Activated CD4-positive, alpha-beta T cell treated with anti-CD3 and anti-CD28 coated beads for 36 hours (primary cell): ENCODE data around the gene MT1M. TPM values are rescaled to one million over a fixed set of nuclear protein-coding genes. Genes with fewer than 3 reads are reported as not detected.

ENCODE experiments used
- ATAC-seq: fragments of 200-7000 bp; cut with Tn5 transposase; one replicate; pipeline ENCODE4 v1.10.0; 2021; ENCODE audit warnings: mild to moderate bottlenecking, moderate library complexity
- CTCF ChIA-PET: fragments of 350-600 bp; sonication (Branson Sonifier 250); formaldehyde crosslinking; loops from one replicate; lab custom pipeline; 2021; ENCODE audit warnings: antibody characterized with exemption; lab: Charles Lee
- POLR2A ChIA-PET: fragments of 350-600 bp; sonication (Branson Sonifier 250); formaldehyde crosslinking; loops from one replicate; lab custom pipeline; 2021; ENCODE audit warnings: antibody characterized with exemption, inconsistent platforms; lab: Charles Lee
- DNase-seq: peaks from one replicate; pipeline ENCODE4 v3.0.0-alpha.2; 2020
- H3K27ac Mint-ChIP-seq: one replicate; pipeline ENCODE4 v1.8.0; 2021; ENCODE audit warnings: mixed read lengths
- H3K27me3 Mint-ChIP-seq: one replicate; pipeline ENCODE4 v1.8.0; 2021; ENCODE audit warnings: mixed read lengths
- H3K36me3 Mint-ChIP-seq: one replicate; pipeline ENCODE4 v1.8.0; 2021; ENCODE audit warnings: low read depth, mixed read lengths
- H3K4me1 Mint-ChIP-seq: one replicate; pipeline ENCODE4 v1.8.0; 2021; ENCODE audit warnings: mixed read lengths
- H3K4me3 Mint-ChIP-seq: one replicate; pipeline ENCODE4 v1.8.0; 2021; ENCODE audit warnings: mild to moderate bottlenecking, moderate library complexity, mixed read lengths
- H3K9me3 Mint-ChIP-seq: one replicate; pipeline ENCODE4 v1.8.0; 2021; ENCODE audit warnings: low read depth, mixed read lengths
- intact Hi-C, 2 experiments: fragments of 100-400 bp; cut with DNase I in 1 of 2; cut with micrococcal nuclease in 1 of 2; formaldehyde crosslinking; loops; one replicate each; pipeline versions ENCODE4 v1.14.2 to v1.15.1; 2022 to 2024; cut with DNase I, micrococcal nuclease
- total RNA-seq, 2 experiments: library from RNA; stranded (reverse); gene quantifications; one replicate each; pipeline ENCODE4 v1.2.3, GENCODE V29; 2021

The MT1M gene
- total RNA-seq, 2 experiments from 2014 or later = not detected

DNA sequence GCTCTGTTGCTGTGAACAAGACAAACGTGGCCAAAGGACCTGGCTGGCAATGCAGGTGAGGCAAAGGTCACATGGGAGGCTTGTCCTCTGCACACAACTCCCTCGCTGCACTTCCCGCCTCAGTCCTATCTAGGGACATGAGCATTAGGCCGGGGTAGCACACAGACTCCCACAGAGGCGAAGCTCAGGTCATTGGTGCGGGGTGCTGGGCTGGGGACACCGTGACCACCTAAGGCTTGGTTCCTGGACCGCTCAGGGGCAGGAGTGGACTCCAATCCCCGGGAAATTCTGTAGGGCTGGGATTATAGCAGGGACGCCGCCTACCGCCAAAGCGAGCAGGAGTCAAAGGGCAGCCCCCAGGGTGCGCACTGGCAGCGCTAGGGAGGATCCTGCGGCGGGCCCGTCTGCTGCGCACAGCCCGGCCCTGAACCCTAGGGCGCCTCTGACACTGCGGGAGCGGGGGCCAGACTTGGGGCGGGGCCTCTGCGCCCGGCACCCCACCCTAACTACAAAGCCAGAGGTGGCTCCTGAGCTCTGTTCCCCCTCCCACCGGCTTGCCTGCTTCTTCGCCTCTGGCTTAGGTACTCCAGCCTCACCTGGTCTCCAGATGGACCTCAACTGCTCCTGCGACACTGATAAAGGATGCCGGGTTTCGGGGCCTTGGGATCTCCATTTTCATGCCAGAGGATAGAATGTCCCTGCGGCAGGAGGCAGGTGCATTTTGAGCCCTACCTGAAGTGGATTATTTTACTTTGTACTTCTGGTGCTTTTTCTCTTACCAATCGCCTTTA, 15.4 kb downstream of the MT1M start:
- Mint-ChIP-seq H3K36me3 (no peaks in the 10 kb centered on the region), H3K27me3 (peaks cover 31% of the 10 kb centered on the region), H3K9me3 (no peaks in the 10 kb centered on the region), H3K4me3 (no peak overlapping the region), H3K27ac (no peak overlapping the region), H3K4me1 (peaks cover 14% of the 10 kb centered on the region)
- ATAC-seq (no peak), DNase-seq (no peak)
- ChIA-PET POLR2A (no interaction called here), CTCF (no interaction called here)
- intact Hi-C loops = no loop called here

DNA sequence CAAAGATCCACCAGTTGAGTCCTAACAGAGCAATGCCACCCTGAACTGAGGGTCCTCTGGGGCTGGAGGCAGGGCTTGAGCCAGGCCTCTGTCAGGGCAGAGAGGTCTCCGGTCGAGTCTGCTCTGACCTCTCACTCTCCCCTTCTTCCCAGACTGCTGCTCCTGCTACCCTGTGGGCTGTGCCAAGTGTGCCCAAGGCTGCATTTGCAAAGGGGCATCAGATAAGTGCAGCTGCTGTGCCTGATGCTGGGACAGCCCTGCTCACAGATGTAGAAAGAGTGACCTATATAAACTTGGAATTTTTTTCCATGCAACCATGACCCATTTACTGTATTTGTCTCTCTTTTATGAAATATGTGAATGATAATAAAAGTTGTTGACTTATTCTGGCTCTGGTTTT, 16.8 kb downstream of the MT1M start:
- POLR2A ChIA-PET = no interaction called here

DNA sequence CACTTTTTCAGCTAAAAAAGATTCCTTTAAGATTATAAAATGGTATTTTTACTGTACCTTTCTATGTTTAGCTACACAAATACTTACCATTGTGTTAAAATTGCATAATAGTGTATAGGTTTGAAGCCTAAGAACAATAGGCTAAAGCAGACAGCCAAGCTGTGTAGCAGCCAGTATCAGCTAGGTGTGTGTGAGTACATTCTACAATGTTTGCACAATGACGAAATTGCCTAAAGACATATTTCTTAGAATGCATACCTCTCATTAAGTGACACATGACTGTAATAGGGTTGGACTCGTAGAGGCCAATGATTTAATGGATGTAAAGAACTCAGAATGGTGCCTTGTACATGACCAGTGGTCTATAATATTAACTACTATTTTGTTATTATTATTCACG, 17.4 kb downstream of the MT1M start:
- CTCF ChIA-PET = no interaction called here
- Mint-ChIP-seq H3K9me3 (no peaks in the 10 kb centered on the region), H3K4me1 (no peaks in the 10 kb centered on the region), H3K27me3 (peaks cover 32% of the 10 kb centered on the region), H3K4me3 (no peak overlapping the region), H3K27ac (no peak overlapping the region), H3K36me3 (no peaks in the 10 kb centered on the region)
- ATAC-seq = no peak
- no peak for DNase-seq
- intact Hi-C loops = no loop called here
- POLR2A ChIA-PET = no interaction called here

More for the DNA sequence above, 16.8 kb downstream of the MT1M start:
- no peak for ATAC-seq
- intact Hi-C loops = no loop called here
- CTCF ChIA-PET = interaction anchor here (0.6 kb wide), 1 partner anchor 46 kb away, joined by 3 read pairs; no protein-coding TSS in a partner anchor
- Mint-ChIP-seq H3K27ac (no peak overlapping the region), H3K4me1 (peaks cover under 1% of the 10 kb centered on the region), H3K9me3 (no peaks in the 10 kb centered on the region), H3K27me3 (peaks cover 31% of the 10 kb centered on the region), H3K36me3 (no peaks in the 10 kb centered on the region), H3K4me3 (no peak overlapping the region)
- no peak for DNase-seq

DNA sequence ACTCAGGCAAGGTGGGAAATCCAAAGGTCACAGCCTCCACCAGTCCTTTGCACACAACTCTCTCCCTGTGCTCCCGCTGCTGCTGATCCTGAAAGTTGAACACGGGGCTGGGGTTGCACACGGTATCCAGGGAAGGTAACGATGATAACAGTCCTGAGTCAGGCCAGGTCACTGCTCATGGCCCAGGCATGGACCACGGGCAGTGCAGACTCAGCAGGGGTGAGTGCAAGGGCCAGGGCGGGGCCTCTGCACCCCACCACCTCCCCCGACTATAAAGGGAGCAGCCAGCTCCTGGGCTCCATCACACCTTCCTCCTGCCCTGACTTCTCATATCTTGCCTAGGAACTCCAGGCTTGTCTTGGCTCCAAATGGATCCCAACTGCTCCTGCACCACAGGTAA, 19.1 kb downstream of the MT1M start, which contains the start of gene MT1B:
TSS of gene MT1B (plus strand) at position 301 of the 400 bp plus-strand sequence. CDS start at position 369, 68 bp downstream.
- Mint-ChIP-seq H3K36me3 (no peaks in the 10 kb centered on the region), H3K27ac (no peak within 1 kb of the TSS), H3K4me3 (no peak within 1 kb of the TSS), H3K9me3 (no peaks in the 10 kb centered on the region), H3K27me3 (peaks cover 29% of the 10 kb centered on the region), H3K4me1 (no peaks in the 10 kb centered on the region)
- intact Hi-C loops = no loop called here
- POLR2A ChIA-PET = no interaction called here
- CTCF ChIA-PET = no interaction called here
- DNase-seq (no peak), ATAC-seq (no peak)

DNA sequence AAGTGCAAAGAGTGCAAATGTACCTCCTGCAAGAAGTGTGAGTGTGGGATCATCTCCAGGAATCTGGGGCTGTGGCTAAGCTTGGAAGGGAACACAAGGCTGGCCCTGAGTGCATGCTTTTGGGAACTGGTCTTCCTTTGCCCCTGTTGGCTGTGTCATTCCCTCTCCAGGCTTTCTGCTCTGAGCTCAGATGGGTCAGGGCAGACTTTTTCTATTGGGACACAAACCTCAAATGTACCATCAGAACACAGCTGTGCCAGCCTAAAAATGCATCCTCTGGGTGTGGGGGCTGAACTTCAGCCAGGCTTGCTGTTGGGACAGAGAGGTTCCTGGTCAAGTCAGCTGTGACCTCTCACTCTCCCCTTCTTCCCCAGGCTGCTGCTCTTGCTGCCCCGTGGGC, 20.1 kb downstream of the MT1M start:
- Mint-ChIP-seq H3K4me1 (peaks cover 3% of the 10 kb centered on the region), H3K9me3 (no peaks in the 10 kb centered on the region), H3K27me3 (peaks cover 22% of the 10 kb centered on the region), H3K27ac (no peak overlapping the region), H3K4me3 (no peak overlapping the region), H3K36me3 (no peaks in the 10 kb centered on the region)
- POLR2A ChIA-PET = no interaction called here
- intact Hi-C loops = no loop called here
- CTCF ChIA-PET = no interaction called here
- DNase-seq = no peak
- no peak for ATAC-seq

DNA sequence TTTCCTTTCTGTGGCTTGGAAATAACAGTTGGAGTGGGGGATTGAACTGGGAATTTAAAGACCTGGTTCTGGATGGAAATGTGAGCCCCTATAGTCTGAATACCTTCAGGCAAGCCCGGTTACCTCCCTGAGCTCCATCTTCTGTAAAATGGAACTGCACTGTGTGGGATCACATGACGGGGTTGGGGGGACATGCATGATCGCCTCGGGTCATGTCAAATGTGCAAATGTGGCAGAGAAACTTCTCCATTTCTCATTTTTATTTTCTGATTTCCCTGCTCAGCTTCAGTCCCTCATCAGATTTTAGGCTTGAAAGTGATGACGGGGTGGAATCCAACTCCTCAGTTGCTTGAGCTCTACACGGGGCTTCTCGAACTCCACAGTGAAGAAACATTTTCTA, 20.8 kb downstream of the MT1M start:
- DNase-seq = no peak
- no peak for ATAC-seq
- intact Hi-C loops = no loop called here
- no peak overlapping the region for H3K27ac Mint-ChIP-seq
- ChIA-PET CTCF (interaction anchor here (0.9 kb wide), 1 partner anchor 9 kb away, joined by 3 read pairs; no protein-coding TSS in a partner anchor), POLR2A (no interaction called here)
- H3K36me3 Mint-ChIP-seq = no peaks in the 10 kb centered on the region
- peaks cover 17% of the 10 kb centered on the region for H3K27me3 Mint-ChIP-seq
- H3K4me3 Mint-ChIP-seq = no peak overlapping the region
- H3K4me1 Mint-ChIP-seq = peaks cover 7% of the 10 kb centered on the region
- no peaks in the 10 kb centered on the region for H3K9me3 Mint-ChIP-seq

DNA sequence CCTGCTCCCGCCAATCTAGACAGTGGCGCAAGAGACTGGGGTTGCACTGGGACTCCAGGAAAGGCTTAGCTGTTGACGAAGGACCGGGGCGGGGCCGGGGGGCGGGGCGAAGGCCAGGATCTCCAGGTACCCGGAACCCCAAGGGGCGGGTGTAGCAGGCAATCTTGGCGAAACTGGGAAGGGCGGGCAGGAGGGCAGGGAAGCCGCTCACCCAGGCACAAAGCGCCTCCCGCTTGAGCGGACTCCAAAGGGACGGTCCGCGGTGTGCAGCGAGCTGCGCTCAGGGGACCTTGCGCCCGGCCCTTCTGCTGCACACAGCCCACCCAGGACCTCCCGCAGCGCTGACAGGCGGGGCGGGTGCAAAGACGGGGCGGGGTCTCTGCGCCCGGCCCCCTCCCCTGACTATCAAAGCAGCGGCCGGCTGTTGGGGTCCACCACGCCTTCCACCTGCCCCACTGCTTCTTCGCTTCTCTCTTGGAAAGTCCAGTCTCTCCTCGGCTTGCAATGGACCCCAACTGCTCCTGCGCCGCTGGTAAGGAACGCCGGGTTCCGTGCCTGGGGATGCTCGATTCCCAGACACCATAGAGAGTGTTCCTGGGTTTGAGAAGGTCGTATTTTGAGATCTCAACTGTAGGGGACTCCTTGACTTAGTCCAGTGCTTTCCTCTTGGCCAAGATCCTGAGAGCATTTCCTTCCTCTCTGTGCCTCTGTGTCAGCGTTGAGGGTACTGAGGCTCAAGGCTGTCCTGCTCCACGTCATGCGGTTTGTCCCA, 25.3 kb downstream of the MT1M start, which contains the start of gene MT1F:
TSS of gene MT1F (plus strand) at position 405 of the 772 bp plus-strand sequence. CDS start at position 505, 100 bp downstream.
- peaks cover 16% of the 10 kb centered on the region for H3K4me1 Mint-ChIP-seq
- peaks cover 2% of the 10 kb centered on the region for H3K27me3 Mint-ChIP-seq
- H3K27ac Mint-ChIP-seq = peak within 1 kb of the TSS; percentile 76
- peak within 1 kb of the TSS; percentile 79 for H3K4me3 Mint-ChIP-seq
- ATAC-seq (peak; percentile 85), DNase-seq (peak; percentile 84)
- no peaks in the 10 kb centered on the region for H3K9me3 Mint-ChIP-seq
- POLR2A ChIA-PET = interaction anchor here (0.6 to 1.2 kb wide), 3 partner anchors 14 to 32 kb away, joined by 3 to 5 read pairs (median 3); partner anchors contain the start of genes MT1E and MT1X
- intact Hi-C loops = loop anchor here (1.0 to 2.0 kb wide), 7 partner anchors 14 to 80 kb away; partner anchors contain the start of genes MT1X (in 2 of the 2), MT2A (in 2 of the 2) and MT1E (in 1 of the 2)
- H3K36me3 Mint-ChIP-seq = no peaks in the 10 kb centered on the region
- CTCF ChIA-PET = interaction anchor here (0.9 kb wide), 1 partner anchor 81 kb away, joined by 3 read pairs; no protein-coding TSS in a partner anchor

DNA sequence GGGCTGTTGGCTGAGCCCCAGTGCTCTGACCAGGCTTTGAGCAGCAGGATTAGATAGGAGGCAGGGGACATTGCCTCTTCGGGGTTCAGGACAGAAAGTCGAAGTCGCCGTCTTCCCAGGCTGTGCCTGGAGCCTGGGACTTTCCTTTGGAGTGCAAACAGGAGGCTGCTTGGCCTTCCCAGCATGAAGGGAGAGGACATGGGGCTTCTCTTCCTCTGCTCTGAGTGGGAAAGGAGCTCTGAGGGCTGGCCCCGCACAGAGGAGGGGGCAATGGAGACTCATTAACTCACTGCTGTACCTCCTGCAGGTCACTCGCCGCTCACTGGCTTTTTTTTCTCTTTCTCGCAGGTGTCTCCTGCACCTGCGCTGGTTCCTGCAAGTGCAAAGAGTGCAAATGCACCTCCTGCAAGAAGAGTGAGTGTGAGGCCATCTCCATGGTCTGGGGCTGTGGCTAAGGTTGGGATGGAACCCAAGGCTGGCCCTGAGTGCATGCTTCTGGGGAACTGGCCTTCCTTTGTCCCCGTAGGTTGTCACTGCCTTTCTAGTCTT, 25.9 kb downstream of the MT1M start:
- ChIA-PET POLR2A (interaction anchor here (0.6 to 1.2 kb wide), 2 partner anchors 15 to 24 kb away, joined by 3 read pairs; partner anchors contain the start of gene MT1X), CTCF (interaction anchor here (0.9 kb wide), 1 partner anchor 81 kb away, joined by 3 read pairs; no protein-coding TSS in a partner anchor)
- peaks cover 2% of the 10 kb centered on the region for H3K27me3 Mint-ChIP-seq
- peaks cover 18% of the 10 kb centered on the region for H3K4me1 Mint-ChIP-seq
- no peaks in the 10 kb centered on the region for H3K36me3 Mint-ChIP-seq
- no peak for DNase-seq
- peak overlapping the region; percentile 79 for H3K4me3 Mint-ChIP-seq
- peak overlapping the region; percentile 76 for H3K27ac Mint-ChIP-seq
- no peak for ATAC-seq
- intact Hi-C loops = no loop called here
- H3K9me3 Mint-ChIP-seq = no peaks in the 10 kb centered on the region

DNA sequence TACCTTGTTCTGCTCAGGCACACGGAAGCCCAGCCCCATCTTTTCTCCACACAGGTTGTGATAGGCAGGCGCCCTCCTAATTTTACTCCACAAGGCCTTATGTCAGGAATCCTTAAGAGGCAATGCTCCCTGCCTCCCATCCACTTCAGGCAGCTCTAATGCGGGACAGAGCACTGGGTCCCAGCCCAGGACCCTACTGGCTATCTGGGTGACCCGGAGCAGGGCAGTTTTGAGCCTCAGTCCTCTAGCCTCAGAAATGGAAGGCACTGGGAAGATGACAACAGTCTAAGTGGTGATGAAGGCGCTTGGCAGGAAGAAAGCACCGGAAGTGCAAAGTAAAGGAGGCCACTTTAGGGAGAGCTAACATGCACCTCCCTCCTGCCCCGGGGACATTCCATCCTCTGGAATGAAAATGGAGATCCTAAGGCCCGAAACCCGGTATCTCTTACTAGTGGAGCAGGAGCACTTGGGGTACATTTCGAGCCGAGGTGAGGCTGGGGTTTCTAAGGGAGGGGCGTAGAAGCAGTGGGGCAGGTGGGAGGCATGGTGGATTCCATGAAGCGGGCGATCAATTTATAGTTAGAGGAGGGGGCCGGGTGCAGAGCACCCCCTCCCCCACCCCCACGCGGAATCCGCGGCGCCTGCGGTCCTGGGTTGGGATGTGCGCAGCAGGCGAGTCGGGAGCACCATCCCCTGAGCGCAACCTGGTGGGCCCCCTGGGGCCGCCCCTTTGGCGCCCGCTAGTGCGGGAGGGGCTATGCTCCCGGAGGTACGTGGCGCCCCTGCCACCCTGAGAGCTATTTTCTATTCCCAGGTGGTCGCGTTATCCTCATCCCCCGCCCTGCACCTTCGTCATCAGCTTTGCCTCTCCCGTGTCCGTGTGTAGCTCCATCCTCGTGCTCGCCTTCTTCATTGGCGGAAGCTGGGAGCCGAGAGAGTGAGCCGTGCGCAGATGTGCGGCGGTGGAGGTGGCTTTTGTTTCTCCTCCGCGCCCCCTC, 30.2 kb downstream of the MT1M start:
- ChIA-PET POLR2A (interaction anchor here (1.5 kb wide), 1 partner anchor 13 kb away, joined by 5 read pairs; no protein-coding TSS in a partner anchor), CTCF (interaction anchor here (0.5 to 2.6 kb wide), 6 partner anchors 20 to 253 kb away, joined by 3 to 7 read pairs (median 3); partner anchors contain the start of genes MT1E and MT1X)

DNA sequence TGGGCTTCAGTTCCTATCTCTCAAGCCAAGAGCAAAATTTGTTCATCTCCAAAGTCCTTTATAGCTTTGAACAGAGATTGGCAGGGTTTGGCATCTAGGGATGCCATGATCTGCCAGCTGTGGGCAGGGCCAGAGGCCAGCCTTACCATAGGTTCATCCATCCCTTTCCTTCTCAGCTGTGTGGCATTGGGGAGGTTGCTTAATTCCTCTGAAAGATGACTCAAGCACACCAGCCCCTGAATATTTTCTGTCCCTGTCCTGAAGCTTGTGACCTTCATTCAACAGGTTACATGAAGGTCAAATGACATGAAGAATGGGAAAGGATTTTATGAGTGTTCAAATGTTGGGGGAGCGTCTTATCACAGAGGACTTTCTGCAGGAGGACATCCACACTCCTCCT, 32.0 kb downstream of the MT1M start:
- ATAC-seq = no peak
- H3K9me3 Mint-ChIP-seq = no peaks in the 10 kb centered on the region
- POLR2A ChIA-PET = no interaction called here

More for the DNA sequence above, 30.2 kb downstream of the MT1M start:
- DNase-seq (peak; percentile 68), ATAC-seq (peak; percentile 59)
- Mint-ChIP-seq H3K27ac (peak overlapping the region; percentile 3), H3K4me1 (peaks cover 17% of the 10 kb centered on the region), H3K27me3 (peaks cover 23% of the 10 kb centered on the region), H3K36me3 (no peaks in the 10 kb centered on the region), H3K9me3 (no peaks in the 10 kb centered on the region), H3K4me3 (peak overlapping the region; percentile 59)
- intact Hi-C loops = loop anchor here in 1 of 2 experiments (1.0 kb wide), 1 partner anchor 20 kb away; the partner anchor contains the start of gene MT1X

More for the DNA sequence above, 32.0 kb downstream of the MT1M start:
- H3K27me3 Mint-ChIP-seq = peaks cover 39% of the 10 kb centered on the region
- CTCF ChIA-PET = no interaction called here
- no peaks in the 10 kb centered on the region for H3K36me3 Mint-ChIP-seq
- intact Hi-C loops = no loop called here
- no peak overlapping the region for H3K4me3 Mint-ChIP-seq
- H3K4me1 Mint-ChIP-seq = peaks cover 22% of the 10 kb centered on the region
- H3K27ac Mint-ChIP-seq = no peak overlapping the region
- DNase-seq = no peak
